NCI-H1092 (cell line): ENCODE measurements around the gene SKA1.
"Not testable (repeated sequence)": the region's sequence is repeated elsewhere in the genome, so short reads cannot be mapped to it uniquely, and the experiment has no call there.

Experiments used
- DNase-seq: peaks from one replicate; lab custom pipeline; 2025; lab: John Stamatoyannopoulos, UW

The SKA1 gene

GRCh38 chr18:50429207-50429948, 54.5 kb downstream of the SKA1 start:
- peak; percentile 42 for DNase-seq

GRCh38 chr18:50432915-50433314, 58.1 kb downstream of the SKA1 start:
- no peak for DNase-seq

DNA sequence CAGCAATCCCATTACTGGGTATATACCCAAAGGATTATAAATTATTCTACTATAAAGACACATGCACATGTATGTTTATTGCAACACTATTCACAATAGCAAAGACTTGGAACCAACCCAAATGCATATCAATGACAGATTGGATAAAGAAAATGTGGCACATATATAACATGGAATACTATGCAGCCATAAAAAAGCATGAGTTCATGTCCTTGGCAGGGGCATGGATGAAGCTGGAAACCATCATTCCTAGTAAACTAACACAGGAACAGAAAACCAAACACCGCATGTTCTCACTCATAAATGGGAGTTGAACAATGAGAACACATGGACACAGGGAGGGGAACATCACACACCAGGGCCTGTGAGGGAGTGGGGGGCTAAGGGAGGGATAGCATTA, 61.9 kb downstream of the SKA1 start:
- not testable (repeated sequence) for DNase-seq

DNA sequence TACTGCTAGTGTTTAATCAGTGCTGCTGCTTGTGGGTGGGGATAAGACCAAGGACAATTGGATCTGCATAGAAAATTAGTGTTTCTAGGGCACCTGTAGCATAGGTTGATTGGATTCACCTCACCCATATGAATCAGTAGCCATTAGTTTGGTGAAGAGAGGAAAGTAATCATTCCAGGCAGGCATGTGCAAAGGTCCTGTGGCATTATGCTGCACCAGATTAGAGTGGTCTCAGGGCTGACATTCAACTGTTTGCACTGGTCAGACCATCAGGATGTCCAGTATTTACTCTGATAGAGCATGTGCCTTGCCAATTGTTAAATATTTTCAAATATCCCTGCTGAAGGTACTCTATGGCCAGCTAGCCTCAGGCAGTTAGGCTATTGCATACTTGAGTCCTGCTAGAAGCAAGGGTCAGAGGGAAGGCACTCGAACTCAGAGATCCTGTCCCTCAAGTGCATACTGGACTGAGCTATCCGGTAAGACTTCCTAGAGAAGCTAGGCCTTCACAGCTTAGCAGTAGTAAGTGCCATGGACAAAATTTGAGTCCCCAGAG, 64.7 kb downstream of the SKA1 start:
- no peak for DNase-seq

GRCh38 chr18:50441016-50441415, 66.2 kb downstream of the SKA1 start:
- DNase-seq = no peak

DNA sequence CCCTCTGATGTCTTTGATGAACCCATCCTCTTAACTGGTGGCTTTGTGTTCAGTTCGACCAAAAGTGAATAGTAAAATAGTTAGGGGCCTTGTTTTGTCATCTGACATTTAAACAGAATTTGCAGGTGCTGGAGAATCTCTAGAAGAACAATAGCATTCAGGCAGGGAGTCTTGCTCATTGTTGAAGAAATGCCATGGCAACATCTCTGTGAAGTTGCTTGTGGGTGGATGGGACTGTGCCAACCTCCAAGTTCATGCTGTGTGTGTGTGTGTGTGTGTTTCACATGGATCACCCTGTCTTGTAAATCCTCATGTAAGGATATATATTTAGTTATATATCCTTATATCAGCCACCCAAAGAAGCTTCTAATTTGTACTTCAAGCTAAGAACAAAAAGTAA, 66.7 kb downstream of the SKA1 start:
- DNase-seq = no peak
